NCI-H2029 treated with DMSO at 0.1 percent for 48 hours (cell line): ENCODE data around the gene ANKS1A.
"Not testable (repeated sequence)": the region's sequence is repeated elsewhere in the genome, so short reads cannot be mapped to it uniquely, and the experiment has no call there.

ENCODE experiments used
- DNase-seq: peaks from one replicate; lab custom pipeline; 2025; lab: John Stamatoyannopoulos, UW

The ANKS1A gene

DNA sequence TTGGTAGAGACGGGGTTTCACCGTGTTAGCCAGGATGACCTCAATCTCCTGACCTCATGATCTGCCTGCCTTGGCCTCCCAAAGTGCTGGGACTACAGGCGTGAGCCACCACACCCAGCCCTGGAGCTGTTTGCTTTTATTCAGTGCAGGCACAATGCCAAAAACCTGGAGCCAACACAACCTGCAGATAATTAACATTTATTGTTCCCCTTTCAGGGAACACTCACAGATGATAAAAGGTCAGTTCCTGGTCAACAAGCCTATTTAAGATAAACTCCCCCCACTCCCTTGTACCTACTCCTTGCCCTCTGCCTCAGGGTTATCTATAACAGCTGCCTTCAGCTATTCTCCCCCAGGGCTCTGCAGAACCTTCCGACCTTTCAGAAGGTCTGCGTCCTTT, 218.7 kb downstream of the ANKS1A start:
- DNase-seq: peak; percentile 26

DNA sequence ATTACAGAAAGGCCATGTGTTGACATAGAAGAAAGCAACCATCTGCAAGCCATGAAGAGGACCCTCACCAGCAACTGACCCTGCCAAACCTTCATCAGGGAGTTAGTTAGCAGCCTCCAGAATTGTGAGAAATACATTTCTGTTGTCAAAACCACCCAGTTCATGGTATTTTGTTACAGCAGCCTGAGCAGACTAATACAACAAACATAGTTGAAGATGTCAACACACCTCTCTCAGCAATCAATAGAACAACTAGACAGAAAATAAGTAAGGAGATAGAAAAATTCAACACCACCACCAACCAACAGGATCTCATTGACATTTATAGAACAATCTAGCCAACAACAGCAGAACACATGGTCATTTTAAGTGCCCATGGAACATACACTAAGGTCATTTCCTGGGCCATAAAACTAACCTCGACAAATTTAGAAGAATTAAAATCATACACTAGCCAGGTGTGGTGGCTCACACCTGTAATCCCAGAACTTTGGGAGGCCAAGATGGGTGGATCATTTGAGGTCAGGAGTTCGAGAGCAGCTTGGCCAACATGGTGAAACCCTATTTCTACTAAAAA, 219.3 kb downstream of the ANKS1A start:
- DNase-seq: no peak

DNA sequence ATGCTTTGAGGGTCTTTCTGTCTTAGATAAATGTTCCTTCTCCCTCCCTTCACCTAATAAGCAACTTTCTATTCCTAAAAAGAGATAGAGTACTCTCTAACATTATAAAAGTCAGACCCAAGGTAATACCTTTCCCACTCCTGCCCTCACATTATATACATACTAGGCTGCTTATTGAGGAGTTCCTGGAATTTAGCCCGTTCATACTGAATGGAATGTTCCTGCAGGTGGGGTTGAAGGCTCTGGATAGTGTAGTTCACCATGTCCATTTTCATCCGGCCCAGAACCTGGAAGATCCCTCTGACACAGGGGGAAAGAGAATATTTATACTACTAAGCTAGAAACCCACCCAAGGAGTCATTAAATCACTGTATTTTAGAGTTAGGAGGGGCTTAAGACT, 231.7 kb downstream of the ANKS1A start:
- DNase-seq: no peak

DNA sequence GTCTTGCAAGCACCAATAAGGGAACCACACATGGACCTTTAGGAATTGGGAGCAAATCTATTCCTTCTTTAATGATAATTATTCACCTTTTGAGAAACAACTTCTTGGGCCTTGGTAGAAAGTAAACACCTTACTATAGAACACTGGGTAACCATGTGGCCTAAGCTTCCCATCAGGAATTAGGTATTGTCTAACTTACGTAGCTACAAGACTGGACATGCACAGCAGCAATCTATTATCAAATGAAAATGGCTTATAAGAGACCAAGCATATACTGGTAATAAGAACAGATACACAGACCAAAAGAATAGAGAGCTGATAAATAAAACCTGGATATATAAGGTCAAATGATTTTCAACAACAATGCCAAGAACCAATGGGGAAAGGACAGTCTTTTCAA, 235.3 kb downstream of the ANKS1A start:
- no peak for DNase-seq

- DNase-seq: no peak
These were observed 239.0 kb downstream of the ANKS1A start for GRCh38 chr6:35128042-35128441.

DNA sequence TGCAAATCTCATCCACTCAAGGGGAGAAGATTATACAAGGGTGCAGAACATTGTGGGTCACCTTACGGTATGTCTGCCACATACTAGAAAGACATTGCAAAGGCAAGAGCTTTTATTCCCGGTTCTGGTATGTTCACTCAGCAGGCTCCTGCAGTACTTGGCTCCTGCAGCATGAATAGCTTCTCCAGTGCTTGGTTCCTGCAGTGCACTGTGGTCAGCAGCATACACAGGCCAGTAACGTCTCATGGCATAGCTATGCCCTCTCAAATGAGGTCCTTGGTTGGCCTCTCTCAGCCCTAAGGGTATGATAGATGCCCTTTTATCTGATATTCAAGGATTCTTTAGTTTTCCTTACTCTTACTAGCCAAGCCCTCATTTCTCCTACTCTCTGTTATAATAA, 239.4 kb downstream of the ANKS1A start:
- no peak for DNase-seq

DNA sequence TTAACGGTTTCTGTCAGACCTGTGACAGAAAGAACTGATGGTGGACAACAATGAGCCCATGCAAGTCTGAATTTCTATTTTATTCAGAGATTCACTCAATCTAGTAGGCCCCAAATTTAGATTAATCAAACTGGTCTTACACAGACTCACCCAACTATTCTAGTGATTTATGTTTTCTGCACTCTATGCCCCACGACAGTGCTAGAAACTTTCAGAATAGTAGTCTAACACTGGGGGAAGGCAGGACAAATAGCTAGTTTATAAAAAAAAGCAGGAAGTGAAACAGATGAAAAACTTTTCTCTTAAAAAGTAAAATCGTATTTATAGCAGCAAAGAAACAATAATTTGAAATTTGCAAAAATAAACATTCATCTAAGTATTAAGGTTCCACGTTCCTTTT, 247.1 kb downstream of the ANKS1A start:
- no peak for DNase-seq

DNA sequence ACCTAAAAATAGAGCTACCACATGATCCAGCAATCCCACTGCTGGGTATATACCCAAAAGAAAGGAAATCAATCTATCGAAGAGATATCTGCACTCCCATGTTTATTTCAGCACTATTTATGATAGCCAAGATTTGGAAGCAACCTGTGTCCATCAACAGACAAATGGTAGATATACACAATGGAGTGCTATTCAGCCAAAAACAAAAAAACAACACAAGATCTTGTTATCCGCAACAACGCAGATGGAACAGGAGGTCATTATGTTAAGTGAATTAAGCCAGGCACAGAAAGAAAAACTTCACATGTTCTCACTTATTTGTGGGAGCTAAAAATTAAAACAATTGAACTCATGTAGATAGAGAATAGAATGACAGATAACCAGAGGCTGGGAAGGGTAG, 249.1 kb downstream of the ANKS1A start:
- DNase-seq: not testable (repeated sequence)

DNA sequence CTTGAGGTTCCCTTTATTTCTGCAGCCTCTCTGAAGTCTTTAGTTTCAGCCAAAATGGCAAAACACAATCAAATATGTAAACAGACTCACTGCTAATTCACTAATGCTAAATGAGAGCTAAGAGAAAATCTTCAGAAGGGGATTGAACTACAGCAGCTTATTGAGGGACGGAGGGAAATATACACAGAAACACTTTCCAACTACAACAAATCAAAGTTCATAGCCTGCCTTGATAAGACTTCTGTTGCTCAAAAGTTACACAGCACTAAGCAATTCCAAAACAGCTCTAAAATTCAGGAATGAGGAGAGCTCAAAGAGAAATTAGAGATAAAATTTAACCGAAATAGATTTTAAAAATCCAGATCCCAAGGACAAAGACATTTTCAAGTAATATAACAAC, 250.4 kb downstream of the ANKS1A start:
- no peak for DNase-seq

GRCh38 chr6:35139924-35140638, 251.0 kb downstream of the ANKS1A start:
- DNase-seq: peak; percentile 64

DNA sequence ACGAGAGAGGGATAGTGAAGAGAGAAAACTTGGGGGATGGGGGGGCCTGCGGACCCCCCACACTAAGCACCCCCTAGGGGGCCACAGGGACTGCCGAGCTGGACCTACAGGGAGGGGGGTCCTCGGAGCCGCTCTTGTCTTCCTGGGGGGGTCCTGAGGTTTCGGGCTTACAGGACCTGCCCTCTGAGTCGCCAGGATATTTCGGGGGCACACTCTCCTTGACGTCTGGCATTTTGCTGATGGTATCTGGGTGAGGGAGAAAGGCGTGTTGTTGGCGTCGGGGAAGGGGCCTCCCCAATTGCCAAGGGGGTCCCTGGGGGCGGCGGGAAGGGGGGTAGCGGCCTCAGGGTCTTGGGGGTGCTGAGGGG, 251.6 kb downstream of the ANKS1A start:
- no peak for DNase-seq
